ENCODE data around the gene CCDC187.

CCDC187 gene

GRCh38 chr9:136254381-136255165 lies 49.3 kb downstream of the CCDC187 start:
- TF ChIP-seq CTCF (conservative IDR thresholded peaks at IDR 0.05; ENCODE audit: low read depth) = no peak
- no peak for DNase-seq (ENCODE audit: low spot score)
- no peak overlapping the region for H3K27ac ChIP-seq
- ChIA-PET CTCF (interaction anchor here (0.5 to 1.1 kb wide), 3 partner anchors 44 to 382 kb away, joined by 3 to 4 read pairs (median 3); no protein-coding TSS in a partner anchor), POLR2A (ENCODE audit: low non-redundant PET) (no interaction called here)

- no peak overlapping the region for H3K27ac ChIP-seq
- CTCF ChIA-PET = interaction anchor here (0.7 kb wide), 1 partner anchor 628 kb away, joined by 3 read pairs; no protein-coding TSS in a partner anchor
- DNase-seq (ENCODE audit: low spot score) = no peak
- POLR2A ChIA-PET (ENCODE audit: low non-redundant PET) = no interaction called here
- no peak for TF ChIP-seq CTCF (conservative IDR thresholded peaks at IDR 0.05; ENCODE audit: low read depth)
Observed at GRCh38 chr9:136253246-136254130, 50.4 kb downstream of the CCDC187 start.

- no peak for TF ChIP-seq CTCF (conservative IDR thresholded peaks at IDR 0.05; ENCODE audit: low read depth)
- no peak overlapping the region for H3K27ac ChIP-seq
- ChIA-PET CTCF (no interaction called here), POLR2A (ENCODE audit: low non-redundant PET) (no interaction called here)
- DNase-seq (ENCODE audit: low spot score) = no peak
Observed at GRCh38 chr9:136252846-136253245, 51.0 kb downstream of the CCDC187 start.

GRCh38 chr9:136252281-136252680 lies 51.6 kb downstream of the CCDC187 start:
- H3K27ac ChIP-seq = no peak overlapping the region
- no peak for TF ChIP-seq CTCF (conservative IDR thresholded peaks at IDR 0.05; ENCODE audit: low read depth)
- CTCF ChIA-PET = no interaction called here
- POLR2A ChIA-PET (ENCODE audit: low non-redundant PET) = no interaction called here
- DNase-seq (ENCODE audit: low spot score) = no peak

GRCh38 chr9:136251264-136252115 lies 52.4 kb downstream of the CCDC187 start:
- POLR2A ChIA-PET (ENCODE audit: low non-redundant PET) = no interaction called here
- no peak for TF ChIP-seq CTCF (conservative IDR thresholded peaks at IDR 0.05; ENCODE audit: low read depth)
- DNase-seq (ENCODE audit: low spot score) = no peak
- CTCF ChIA-PET = interaction anchor here (1.1 kb wide), 1 partner anchor 33 kb away, joined by 3 read pairs; no protein-coding TSS in a partner anchor
- peak overlapping the region; percentile 8; the same call in 1 of the 2 replicates for H3K27ac ChIP-seq

GRCh38 chr9:136250676-136251075 lies 53.2 kb downstream of the CCDC187 start:
- TF ChIP-seq CTCF (conservative IDR thresholded peaks at IDR 0.05; ENCODE audit: low read depth) = no peak
- no peak overlapping the region; the same call in 1 of the 2 replicates for H3K27ac ChIP-seq
- CTCF ChIA-PET = interaction anchor here (1.1 kb wide), 1 partner anchor 33 kb away, joined by 3 read pairs; no protein-coding TSS in a partner anchor
- DNase-seq (ENCODE audit: low spot score) = no peak
- POLR2A ChIA-PET (ENCODE audit: low non-redundant PET) = no interaction called here
